H1 (cell line): ENCODE measurements around the gene TGIF1. TPM values are rescaled to one million over a fixed set of nuclear protein-coding genes. Genes with fewer than 3 reads are reported as not detected.

Experiments
- ASH2L ChIP-seq: fragments of 200-600, 300-600 bp; sonication (generic); IDR thresholded peaks from one replicate; pipeline ENCODE4 v1.7.1; 2017; ENCODE audit warnings: low read length
- CHD7 ChIP-seq: fragments of 300-600 bp; sonication (generic); IDR thresholded peaks from 2 replicates; pipeline ENCODE4 v1.7.1; 2012; ENCODE audit warnings: low read length, moderate library complexity, mild to moderate bottlenecking, inconsistent platforms; ENCODE audit not compliant: insufficient replicate concordance
- HDAC6 ChIP-seq: IDR thresholded peaks from one replicate; pipeline ENCODE4 v1.7.1; 2012; ENCODE audit warnings: low read depth, mild to moderate bottlenecking, inconsistent platforms, low read length, moderate library complexity
- NRF1 ChIP-seq: IDR thresholded peaks from 2 replicates; pipeline ENCODE4 v1.6.1; 2011; ENCODE audit warnings: mild to moderate bottlenecking, low read depth, low read length, improper control_type of control experiment
- POLR2AphosphoS5 ChIP-seq: IDR thresholded peaks from 2 replicates; pipeline ENCODE4 v1.6.1; 2011; ENCODE audit warnings: low read depth, low read length
- polyA plus RNA-seq, 7 experiments: library from polyadenylated mRNA; depleted of rRNA in 3 of 7; stranded (reverse) in 5 of 7; unstranded in 2 of 7; fragments of >200 nt in 5 of 7; fragments of 200-250 nt in 2 of 7; gene quantifications; 1 replicate in 5 of 7; 2 replicates in 1 of 7; 4 replicates in 1 of 7; pipeline versions ENCODE4 v1.2.1 to v1.2.3, GENCODE V29; 2011 to 2013; ENCODE audit warnings: missing spikeins in 2 of 7, mixed read lengths in 2 of 7
- total RNA-seq: library from RNA; stranded (reverse); fragmentation: NEBNext Ultra II Directional; extraction: Animal tissue kit (Norgen Biotek cat#: 25700); gene quantifications from 2 replicates; pipeline ENCODE4 v1.2.1, GENCODE V29; 2021

The TGIF1 gene
- total and polyA plus RNA-seq, 2 of the 8 experiments (the other 6 are each of a cell fraction or from before 2014, with no cell fraction given), result 256 to 262 TPM

GRCh38 chr18:3426074-3426473, 23.9 kb upstream of the TGIF1 start (continued):
- TF ChIP-seq CHD7 (no peak), HDAC6 (no peak), NRF1 (no peak), POLR2AphosphoS5 (no peak), ASH2L (no peak)
